HG02973 (cell line): ENCODE measurements around the gene C6.
"Not testable (repeated sequence)": the region's sequence is repeated elsewhere in the genome, so short reads cannot be mapped to it uniquely, and the experiment has no call there.

Experiments used
- ATAC-seq: cut with Tn5 transposase; IDR thresholded peaks from one replicate; pipeline ENCODE4 v1.9.1; 2021; ENCODE audit warnings: moderate library complexity; ENCODE audit not compliant: unreplicated experiment

The C6 gene

DNA sequence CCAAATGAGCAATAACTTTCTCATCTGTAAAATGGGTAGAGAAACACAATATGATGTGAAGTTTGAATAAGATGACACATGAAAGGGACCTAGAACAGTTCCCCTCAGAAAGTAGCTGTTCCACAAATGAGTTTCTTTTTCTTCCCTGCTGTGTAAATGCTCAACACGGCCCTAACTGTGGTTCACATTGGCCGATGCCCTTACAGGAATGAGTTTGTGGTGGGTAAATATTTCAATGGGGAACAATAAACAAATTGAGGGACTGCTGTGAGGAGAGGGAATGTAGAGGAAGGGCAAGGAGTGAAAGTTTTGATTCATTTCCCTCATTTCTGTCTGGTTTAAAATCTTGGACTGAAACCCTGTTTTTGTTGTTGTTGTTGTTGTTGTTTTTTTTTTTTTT is 12.8 kb downstream of the C6 start:
- ATAC-seq, result no peak

- no peak for ATAC-seq
These were observed 13.7 kb downstream of the C6 start for GRCh38 chr5:41199660-41200059.

- ATAC-seq, result no peak
These were observed 17.1 kb downstream of the C6 start for GRCh38 chr5:41196197-41196596.

DNA sequence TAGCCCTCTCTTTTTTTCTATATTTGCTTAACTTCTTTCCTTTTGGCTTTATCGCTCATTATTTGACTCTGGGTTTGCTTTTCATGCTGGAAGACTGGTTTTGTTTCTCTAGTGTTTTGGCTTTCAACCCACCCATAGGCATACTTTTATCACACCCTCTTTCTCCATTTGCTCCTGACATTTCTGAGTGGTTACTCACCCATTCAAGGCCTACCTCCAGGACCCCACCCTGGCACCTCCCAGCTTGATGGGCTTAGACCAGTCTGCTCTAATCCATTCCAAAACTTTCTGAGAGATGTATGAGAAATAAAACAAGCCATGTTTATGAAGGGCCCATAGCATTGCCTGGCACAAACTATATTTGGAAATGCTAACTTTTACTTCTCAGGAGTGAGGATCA is 18.1 kb downstream of the C6 start:
- no peak for ATAC-seq

DNA sequence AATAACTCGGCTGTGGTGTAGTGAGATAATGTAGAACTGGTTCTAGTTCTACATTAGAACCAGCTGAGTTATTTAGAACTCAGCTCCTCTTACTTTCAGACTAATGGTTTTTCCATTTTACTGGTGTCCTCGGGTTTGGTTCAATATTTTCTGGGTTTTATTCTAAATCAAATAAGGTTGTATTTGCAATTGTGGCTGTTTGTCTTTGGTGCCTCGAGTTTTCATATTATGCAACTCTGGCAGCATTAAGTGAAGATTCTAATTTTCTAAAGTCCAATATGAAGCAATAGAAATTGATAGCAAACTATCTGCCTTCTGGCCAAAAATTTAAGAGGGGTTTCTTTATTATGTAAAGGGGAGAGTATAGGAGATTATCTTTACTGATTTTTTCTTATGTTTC is 19.0 kb downstream of the C6 start:
- ATAC-seq, result no peak

- ATAC-seq, result no peak
These were observed 19.7 kb downstream of the C6 start for GRCh38 chr5:41193456-41194205.

- ATAC-seq, result no peak
These were observed 22.1 kb downstream of the C6 start for GRCh38 chr5:41191249-41191648.

GRCh38 chr5:41186143-41186542 is 27.2 kb downstream of the C6 start:
- ATAC-seq, result no peak

- ATAC-seq, result not testable (repeated sequence)
These were observed 30.0 kb downstream of the C6 start for GRCh38 chr5:41183331-41183730.

- no peak for ATAC-seq
These were observed 30.7 kb downstream of the C6 start for GRCh38 chr5:41182666-41183065.

GRCh38 chr5:41181691-41182564 is 31.4 kb downstream of the C6 start:
- no peak for ATAC-seq

GRCh38 chr5:41176952-41177351 is 36.4 kb downstream of the C6 start:
- no peak for ATAC-seq

- ATAC-seq, result no peak
These were observed 41.3 kb downstream of the C6 start for GRCh38 chr5:41172012-41172411.

DNA sequence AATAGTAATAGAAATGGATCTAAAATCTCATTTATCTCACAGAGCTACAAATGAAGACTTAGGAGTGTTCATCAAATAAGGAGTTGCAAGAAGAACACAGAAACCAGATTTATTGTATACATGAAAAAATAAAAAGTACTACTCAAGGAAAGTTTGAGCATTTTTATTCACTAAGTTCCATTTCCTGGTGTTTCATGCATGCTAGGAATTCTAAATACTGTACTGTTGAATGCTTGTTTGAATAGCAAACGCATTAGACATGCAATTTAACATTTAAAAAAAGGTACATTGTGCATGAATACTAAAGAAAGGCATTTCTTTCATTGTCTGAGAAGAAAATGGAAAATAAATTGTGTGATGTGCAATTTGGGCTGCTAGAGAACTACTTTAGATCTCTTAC is 52.1 kb downstream of the C6 start:
- ATAC-seq, result no peak

GRCh38 chr5:41157272-41157894 is 55.9 kb downstream of the C6 start:
- ATAC-seq, result no peak

- ATAC-seq, result no peak
These were observed 56.6 kb downstream of the C6 start for GRCh38 chr5:41156739-41157138.

GRCh38 chr5:41154491-41154890 is 58.8 kb downstream of the C6 start:
- no peak for ATAC-seq

DNA sequence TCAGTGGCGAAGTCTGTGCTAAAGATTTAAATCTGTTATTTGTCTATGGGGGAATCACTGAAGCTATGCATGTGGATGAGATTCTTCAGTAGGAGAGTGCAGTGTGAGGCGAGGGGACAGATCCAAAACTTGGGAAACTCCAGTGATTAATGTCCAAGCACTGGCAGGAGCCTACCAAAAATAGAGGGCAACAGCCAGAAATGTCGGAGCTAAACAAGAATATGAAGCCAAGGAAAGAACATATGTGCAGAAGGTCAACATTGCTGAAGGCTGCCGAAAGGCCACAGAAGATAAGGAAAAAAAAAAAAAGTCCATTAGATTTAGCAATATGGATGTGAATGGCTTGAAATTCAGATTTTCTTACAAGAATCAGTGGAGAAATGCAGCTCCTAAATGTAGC is 61.8 kb downstream of the C6 start:
- ATAC-seq, result no peak

GRCh38 chr5:41148448-41148847 is 64.9 kb downstream of the C6 start:
- ATAC-seq, result no peak

DNA sequence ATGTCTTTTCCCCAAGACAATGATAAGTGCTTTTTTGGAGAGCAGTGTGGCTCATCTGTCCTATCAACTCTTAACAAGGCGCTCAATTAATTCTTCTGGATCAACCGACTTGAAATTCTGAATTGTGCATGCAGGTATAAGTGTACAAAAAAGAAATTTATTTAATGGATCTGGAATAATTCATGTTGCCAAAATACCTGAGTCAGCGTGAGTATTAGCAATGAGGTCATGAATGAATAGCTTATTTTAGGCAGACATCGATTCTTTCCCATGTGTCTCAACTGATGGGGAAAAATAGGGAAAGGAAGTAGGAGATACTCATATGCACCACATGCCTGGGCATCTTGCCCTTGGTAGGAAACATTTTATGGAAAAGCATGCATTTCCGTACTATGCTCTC is 68.0 kb downstream of the C6 start:
- ATAC-seq, result no peak

- no peak for ATAC-seq
These were observed 70.0 kb downstream of the C6 start for GRCh38 chr5:41143131-41143901.
